ENCODE results near the gene OTOL1.

OTOL1 gene

DNA sequence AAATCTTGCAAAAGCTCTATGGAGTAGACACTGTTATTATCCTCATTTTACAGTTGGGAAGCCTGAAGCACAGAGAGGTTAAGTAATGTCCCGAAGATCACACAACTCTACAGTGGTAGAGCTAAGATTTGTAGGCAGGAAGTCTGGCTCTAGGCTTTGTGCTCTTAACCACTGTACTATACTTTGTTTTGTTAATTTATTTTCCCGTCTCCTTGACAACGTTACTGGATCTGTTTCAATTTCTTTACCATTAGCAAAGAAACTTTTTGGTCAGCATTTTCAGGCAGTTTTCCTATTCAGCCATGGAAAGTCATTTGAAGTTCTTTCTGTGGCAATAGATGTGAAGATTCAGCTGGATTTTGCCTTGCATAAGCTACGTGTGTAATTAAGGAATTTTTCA lies 51.7 kb downstream of the OTOL1 start:
- no peak for DNase-seq

GRCh38 chr3:161549261-161549660 lies 52.7 kb downstream of the OTOL1 start:
- no peak for DNase-seq

- DNase-seq = no peak
Measured at GRCh38 chr3:161550491-161551195, 54.0 kb downstream of the OTOL1 start.

GRCh38 chr3:161551697-161552096 lies 55.1 kb downstream of the OTOL1 start:
- DNase-seq = no peak

DNA sequence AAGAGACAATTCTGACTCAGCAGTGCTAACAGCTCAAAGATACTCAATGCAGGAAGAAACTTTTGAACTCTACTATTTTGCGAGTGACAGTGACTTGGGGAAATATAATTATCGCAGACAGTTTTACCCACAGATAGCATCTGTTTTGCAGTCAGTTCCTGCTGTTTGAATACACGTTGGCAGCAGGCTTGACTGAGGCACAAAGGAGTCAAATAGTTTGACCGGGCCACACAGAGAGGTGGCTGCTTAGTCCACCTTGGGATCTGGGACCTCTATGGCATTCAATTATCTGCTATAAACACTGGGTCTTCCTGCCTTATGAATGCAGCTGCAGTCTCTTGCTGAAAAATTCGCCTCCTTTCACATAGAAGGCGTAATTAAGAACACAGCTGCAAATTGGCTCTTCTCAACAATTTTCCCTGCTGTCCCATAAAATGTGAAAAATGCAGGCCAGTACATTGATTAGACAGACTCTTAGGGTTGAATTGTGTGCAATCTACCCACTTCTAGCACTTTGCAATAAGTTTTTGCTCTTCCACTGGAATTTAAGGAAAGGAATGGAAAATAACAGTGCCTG lies 56.5 kb downstream of the OTOL1 start:
- no peak for DNase-seq
